H1 (cell line): ENCODE results near the gene SDHAF2. TPM values are rescaled to one million over a fixed set of nuclear protein-coding genes. Genes with fewer than 3 reads are reported as not detected.

Experiments used
- CTCF ChIA-PET: fragments of 300-600 bp; sonication (Branson Sonifier 250); formaldehyde crosslinking; loops from one replicate; lab custom pipeline; 2021; ENCODE audit not compliant: partially characterized antibody; lab: Charles Lee
- POLR2A ChIA-PET: fragments of 300-600 bp; sonication (Branson Sonifier 250); formaldehyde crosslinking; loops from one replicate; lab custom pipeline; 2021; ENCODE audit warnings: inconsistent platforms; ENCODE audit not compliant: partially characterized antibody; lab: Charles Lee
- DNase-seq, 2 experiments: peaks; one replicate each; pipeline versions ENCODE4 v3.0.0 to v3.0.0-alpha.2; 2010 to 2022; ENCODE audit warnings: low spot score in 2 of 2, low read depth in 1 of 2, mixed read lengths in 1 of 2
- FAIRE-seq: peaks from 2 replicates; lab custom pipeline; 2011; peaks lifted over from hg19 to GRCh38; lab: Jason Lieb, UNC
- H2AFZ ChIP-seq: 2 replicates; pipeline ENCODE4 v1.8.1; 2012; ENCODE audit warnings: low read length, inconsistent platforms
- H2AK5ac ChIP-seq: 2 replicates; pipeline ENCODE4 v1.6.1; 2013; ENCODE audit warnings: low read depth, low read length
- H2BK120ac ChIP-seq: replicated peaks from 2 replicates; pipeline ENCODE3; 2013; ENCODE audit warnings: low read depth, low read length, inconsistent platforms
- H2BK12ac ChIP-seq: 2 replicates; pipeline ENCODE4 v1.6.1; 2013; ENCODE audit warnings: low read depth, low read length
- H2BK15ac ChIP-seq: 2 replicates; pipeline ENCODE4 v1.6.1; 2013; ENCODE audit warnings: low read length
- H2BK20ac ChIP-seq: 2 replicates; pipeline ENCODE4 v1.6.1; 2013; ENCODE audit warnings: low read length
- H2BK5ac ChIP-seq: 2 replicates; pipeline ENCODE4 v1.6.1; 2013; ENCODE audit warnings: low read depth, low read length
- H3K14ac ChIP-seq: 2 replicates; pipeline ENCODE4 v1.6.1; 2013; ENCODE audit warnings: inconsistent platforms; ENCODE audit not compliant: insufficient read length
- H3K18ac ChIP-seq: 2 replicates; pipeline ENCODE4 v1.6.1; 2013; ENCODE audit warnings: low read length; ENCODE audit errors: extremely low read depth
- H3K23ac ChIP-seq: 2 replicates; pipeline ENCODE4 v1.6.1; 2013; ENCODE audit warnings: inconsistent platforms; ENCODE audit not compliant: insufficient read length
- H3K23me2 ChIP-seq: 2 replicates; pipeline ENCODE4 v1.6.1; 2013; ENCODE audit warnings: low read depth, low read length
- H3K27ac ChIP-seq: 2 replicates; pipeline ENCODE4 v1.6.1; 2011; ENCODE audit warnings: low read depth, low read length, inconsistent platforms
- H3K27me3 ChIP-seq, 4 experiments: replicated peaks in 1 of 4; 1 replicate in 1 of 4; 2 replicates in 3 of 4; pipeline versions ENCODE4 v1.6.1 to v1.8.1; 2011 to 2013; ENCODE audit warnings: low read length in 3 of 4, mild to moderate bottlenecking in 3 of 4, inconsistent platforms in 2 of 4, mixed read lengths in 2 of 4, moderate library complexity in 1 of 4; ENCODE audit not compliant: control insufficient read depth in 3 of 4, insufficient read depth in 3 of 4; ENCODE audit errors: extremely low read depth in 1 of 4
- H3K36me3 ChIP-seq, 4 experiments: 2 replicates each; pipeline versions ENCODE4 v1.6.1 to v1.8.1; 2011 to 2013; ENCODE audit warnings: mild to moderate bottlenecking in 4 of 4, low read length in 3 of 4, moderate library complexity in 2 of 4, control low read depth in 1 of 4, inconsistent platforms in 1 of 4; ENCODE audit not compliant: insufficient read depth in 4 of 4, control insufficient read depth in 2 of 4
- H3K4ac ChIP-seq: replicated peaks from 2 replicates; pipeline ENCODE3; 2013; ENCODE audit warnings: low read length, low read depth, mixed read lengths, inconsistent platforms; ENCODE audit not compliant: insufficient read length
- H3K4me1 ChIP-seq, 4 experiments: replicated peaks in 1 of 4; 1 replicate in 1 of 4; 2 replicates in 3 of 4; pipeline versions ENCODE4 v1.6.1 to v1.8.1; 2011 to 2013; ENCODE audit warnings: low read length in 3 of 4, inconsistent platforms in 2 of 4, mixed read lengths in 1 of 4; ENCODE audit not compliant: insufficient read depth in 4 of 4, control insufficient read depth in 3 of 4
- H3K4me2 ChIP-seq, 2 experiments: 2 replicates each; pipeline versions ENCODE4 v1.6.1 to v1.8.1; 2011 to 2013; ENCODE audit warnings: low read depth in 2 of 2, low read length in 2 of 2, control low read depth in 1 of 2, inconsistent platforms in 1 of 2, mild to moderate bottlenecking in 1 of 2; ENCODE audit not compliant: insufficient read depth in 1 of 2
- H3K4me3 ChIP-seq, 4 experiments: fragments of 200-600, 300-600 bp in 1 of 4; sonication (generic), shearing (Covaris generic), sonication (Bioruptor Twin) in 1 of 4; 2 replicates each; pipeline versions ENCODE4 v1.5.1 to v1.8.1; 2011 to 2016; ENCODE audit warnings: low read length in 4 of 4, low read depth in 3 of 4, control low read depth in 2 of 4, inconsistent platforms in 2 of 4, mild to moderate bottlenecking in 2 of 4, mixed read lengths in 1 of 4, moderate library complexity in 1 of 4; ENCODE audit not compliant: insufficient read depth in 2 of 4; ENCODE audit errors: extremely low read depth in 1 of 4
- H3K56ac ChIP-seq: replicated peaks from 2 replicates; pipeline ENCODE3; 2013; ENCODE audit warnings: low read depth, mild to moderate bottlenecking, mixed read lengths, low read length, inconsistent platforms; ENCODE audit not compliant: insufficient read length
- H3K79me1 ChIP-seq: 2 replicates; pipeline ENCODE4 v1.6.1; 2013; ENCODE audit warnings: low read depth, low read length, control low read depth
- H3K79me2 ChIP-seq, 2 experiments: 2 replicates each; pipeline versions ENCODE4 v1.6.1 to v1.8.1; 2012 to 2013; ENCODE audit warnings: low read length in 2 of 2, mild to moderate bottlenecking in 2 of 2, inconsistent platforms in 1 of 2; ENCODE audit not compliant: insufficient read depth in 2 of 2, control insufficient read depth in 1 of 2
- H3K9ac ChIP-seq, 4 experiments: replicated peaks in 1 of 4; 1 replicate in 1 of 4; 2 replicates in 3 of 4; pipeline versions ENCODE4 v1.6.1 to v1.8.1; 2011 to 2013; ENCODE audit warnings: low read depth in 3 of 4, low read length in 3 of 4, control low read depth in 2 of 4, mild to moderate bottlenecking in 2 of 4, moderate library complexity in 2 of 4, inconsistent platforms in 1 of 4; ENCODE audit errors: extremely low read depth in 1 of 4
- H3K9me3 ChIP-seq, 2 experiments: 2 replicates each; pipeline versions ENCODE4 v1.6.1 to v1.8.1; 2012 to 2013; ENCODE audit warnings: mild to moderate bottlenecking in 2 of 2, moderate library complexity in 2 of 2, control low read depth in 1 of 2, inconsistent platforms in 1 of 2, low read depth in 1 of 2, low read length in 1 of 2, mixed read lengths in 1 of 2; ENCODE audit not compliant: insufficient read depth in 2 of 2
- H4K20me1 ChIP-seq, 2 experiments: replicated peaks in 1 of 2; 2 replicates each; pipeline versions ENCODE3 to v1.8.1; 2011 to 2013; ENCODE audit warnings: inconsistent platforms in 2 of 2, low read length in 2 of 2, mild to moderate bottlenecking in 1 of 2; ENCODE audit not compliant: insufficient read depth in 2 of 2, control insufficient read depth in 1 of 2
- H4K5ac ChIP-seq: 2 replicates; pipeline ENCODE4 v1.6.1; 2013; ENCODE audit warnings: low read length, low read depth, mixed read lengths, inconsistent platforms; ENCODE audit not compliant: insufficient read length
- H4K8ac ChIP-seq: 2 replicates; pipeline ENCODE4 v1.8.0; 2013; ENCODE audit warnings: mild to moderate bottlenecking, moderate library complexity, low read length, inconsistent platforms; ENCODE audit not compliant: insufficient read depth; ENCODE audit errors: extremely low read depth
- H4K91ac ChIP-seq: replicated peaks from 2 replicates; pipeline ENCODE3; 2013; ENCODE audit warnings: low read length, mixed read lengths, inconsistent platforms; ENCODE audit not compliant: insufficient read length
- CBX5 ChIP-seq: fragments of 300-800, 300-1000 bp; sonication (generic); IDR thresholded peaks from 2 replicates; pipeline ENCODE4 v1.7.1; 2016; ENCODE audit warnings: antibody characterized with exemption, low read length, low read depth
- EP300 ChIP-seq, 2 experiments: IDR thresholded peaks; 1 replicate in 1 of 2; 2 replicates in 1 of 2; pipeline ENCODE4 v1.6.1; 2011 to 2012; ENCODE audit warnings: low read depth in 2 of 2, low read length in 2 of 2, mild to moderate bottlenecking in 2 of 2, borderline replicate concordance in 1 of 2, inconsistent platforms in 1 of 2, moderate library complexity in 1 of 2
- HDAC2 ChIP-seq, 2 experiments: fragments of 300-600 bp in 1 of 2; sonication (generic) in 1 of 2; IDR thresholded peaks; 2 replicates each; pipeline ENCODE4 v1.6.1; 2011 to 2012; ENCODE audit warnings: low read depth in 2 of 2, low read length in 2 of 2, mild to moderate bottlenecking in 2 of 2, moderate library complexity in 2 of 2, borderline replicate concordance in 1 of 2, inconsistent platforms in 1 of 2
- POLR2A ChIP-seq, 2 experiments: IDR thresholded peaks; 1 replicate in 1 of 2; 2 replicates in 1 of 2; pipeline ENCODE4 v1.6.1; 2011; ENCODE audit warnings: low read depth in 2 of 2, low read length in 2 of 2, mild to moderate bottlenecking in 2 of 2; ENCODE audit errors: control extremely low read depth in 1 of 2
- RFX5 ChIP-seq: IDR thresholded peaks from 2 replicates; pipeline ENCODE4 v1.6.1; 2011; ENCODE audit warnings: low read depth, low read length, improper control_type of control experiment, borderline replicate concordance
- SAP30 ChIP-seq: fragments of 300-600 bp; sonication (generic); IDR thresholded peaks from 2 replicates; pipeline ENCODE4 v1.7.1; 2012; ENCODE audit warnings: low read length, moderate library complexity, mild to moderate bottlenecking, inconsistent platforms; ENCODE audit not compliant: insufficient read depth, insufficient replicate concordance
- SIN3A ChIP-seq, 2 experiments: IDR thresholded peaks in 1 of 2; conservative IDR thresholded peaks in 1 of 2; 2 replicates each; pipeline ENCODE4 v1.6.1; 2011 to 2012; ENCODE audit warnings: low read length in 2 of 2, improper control_type of control experiment in 1 of 2, low read depth in 1 of 2, mild to moderate bottlenecking in 1 of 2
- SP1 ChIP-seq: IDR thresholded peaks from 2 replicates; pipeline ENCODE4 v1.6.1; 2011; ENCODE audit warnings: low read depth, low read length
- SRF ChIP-seq: IDR thresholded peaks from 2 replicates; pipeline ENCODE4 v1.6.1; 2011; ENCODE audit warnings: mild to moderate bottlenecking, low read depth, low read length, moderate library complexity
- USF2 ChIP-seq: IDR thresholded peaks from 2 replicates; pipeline ENCODE4 v1.6.1; 2011; ENCODE audit warnings: low read length, improper control_type of control experiment
- ZNF274 ChIP-seq: IDR thresholded peaks from 2 replicates; pipeline ENCODE4 v1.7.0; 2012; ENCODE audit warnings: low read length, borderline replicate concordance; ENCODE audit errors: extremely low read depth
- WGBS, 2 experiments: shearing (Covaris generic) in 1 of 2; methylation state at CpG; one replicate each; pipeline versions ENCODE4 v1.1.6 to v1.1.7; 2013 to 2015; ENCODE audit warnings: low lambda C conversion rate in 2 of 2, mixed read lengths in 2 of 2, inconsistent platforms in 1 of 2, low coverage in 1 of 2, missing lambda C conversion rate in 1 of 2; ENCODE audit not compliant: insufficient replicate concordance in 2 of 2, insufficient coverage in 1 of 2, insufficient read length in 1 of 2; ENCODE audit errors: extremely low coverage in 1 of 2, missing lambda C conversion rate in 1 of 2; 5-methylcytosine and 5-hydroxymethylcytosine counted together
- polyA plus RNA-seq, 7 experiments: library from polyadenylated mRNA; depleted of rRNA in 3 of 7; stranded (reverse) in 5 of 7; unstranded in 2 of 7; fragments of >200 nt in 5 of 7; fragments of 200-250 nt in 2 of 7; gene quantifications; 1 replicate in 5 of 7; 2 replicates in 1 of 7; 4 replicates in 1 of 7; pipeline versions ENCODE4 v1.2.1 to v1.2.3, GENCODE V29; 2011 to 2013; ENCODE audit warnings: missing spikeins in 2 of 7, mixed read lengths in 2 of 7
- total RNA-seq: library from RNA; stranded (reverse); fragmentation: NEBNext Ultra II Directional; extraction: Animal tissue kit (Norgen Biotek cat#: 25700); gene quantifications from 2 replicates; pipeline ENCODE4 v1.2.1, GENCODE V29; 2021

SDHAF2 gene
- total and polyA plus RNA-seq, 2 of the 8 experiments (the other 6 are each of a cell fraction or from before 2014, with no cell fraction given) = 41.0 to 114 TPM

- Histone ChIP-seq H4K8ac (no peak overlapping the region), H2BK15ac (no peak overlapping the region), H2AFZ (no peak overlapping the region), H2BK5ac (no peak overlapping the region), H3K4me1 (peaks cover 0 to 3% (median under 1%) of the 10 kb centered on the region in 4 experiments; a peak in 2 of 7 replicates), H3K4ac (no peak overlapping the region), H3K9ac (no peak overlapping the region; a peak in 1 of 7 replicates), H3K4me3 (no peak overlapping the region), H4K5ac (no peak overlapping the region), H3K79me1 (peaks cover 3% of the 10 kb centered on the region; the same call in 1 of the 2 replicates), H3K27me3 (no peaks in the 10 kb centered on the region), H2BK120ac (no peak overlapping the region), H3K27ac (no peak overlapping the region), H3K18ac (no peak overlapping the region), H2BK20ac (no peak overlapping the region), H3K79me2 (peaks cover 0 to 6% of the 10 kb centered on the region in 2 experiments; a peak in 1 of 4 replicates), H4K20me1 (peaks cover 3 to 7% of the 10 kb centered on the region in 2 experiments), H4K91ac (no peak overlapping the region), H3K4me2 (no peak overlapping the region), H3K14ac (no peak overlapping the region), H3K36me3 (peaks cover 14 to 41% (median 26%) of the 10 kb centered on the region in 4 experiments), H3K23me2 (no peaks in the 10 kb centered on the region), H2BK12ac (no peak overlapping the region), H3K56ac (no peak overlapping the region), H3K23ac (no peak overlapping the region), H2AK5ac (no peak overlapping the region), H3K9me3 (no peaks in the 10 kb centered on the region)
- 92% methylated on average over 7 of the region's 7 CpGs; no CpG with 5 or more reads in 1 of the 2 experiments for WGBS, 2 experiments
- TF ChIP-seq ZNF274 = no peak
- TF ChIP-seq CBX5 = no peak
- TF ChIP-seq RFX5 = no peak
- TF ChIP-seq USF2 = no peak
- no peak for TF ChIP-seq SP1
- TF ChIP-seq EP300 (IDR thresholded peaks at IDR 0.05; ENCODE audit: borderline replicate concordance in 1 of 2, low read depth in 2 of 2, low read length in 2 of 2) = no peak
- TF ChIP-seq HDAC2 (IDR thresholded peaks at IDR 0.05; ENCODE audit: borderline replicate concordance in 1 of 2, low read depth in 2 of 2, low read length in 2 of 2) = no peak
- no peak for TF ChIP-seq SRF
- no peak for TF ChIP-seq POLR2A (IDR thresholded peaks at IDR 0.05; ENCODE audit: control extremely low read depth in 1 of 2, low read depth in 2 of 2, low read length in 2 of 2)
- no peak for TF ChIP-seq SAP30
- no peak for TF ChIP-seq SIN3A (conservative IDR thresholded peaks at IDR 0.05 in 1 of 2, IDR thresholded peaks at IDR 0.05 in 1 of 2; ENCODE audit: low read depth in 1 of 2, low read length in 2 of 2)
- DNase-seq = no peak
- ChIA-PET POLR2A (interaction anchor here (0.9 to 2.8 kb wide), 7 partner anchors 9 to 65 kb away, joined by 3 to 10 read pairs (median 4); partner anchors contain the start of genes CPSF7 and SDHAF2), CTCF (interaction anchor here (0.8 to 57.8 kb wide), 9 partner anchors 9 to 294 kb away, joined by 3 to 2106 read pairs (median 11); partner anchors contain the start of gene LRRC10B)
- no peak for FAIRE-seq
These were observed 18.6 kb downstream of the SDHAF2 start for GRCh38 chr11:61448552-61448927.
